ENCODE data around the gene CPN2.
A peak's percentile ranks its signal among the peaks of the same experiment; 100 is the strongest.

Gene CPN2

DNA sequence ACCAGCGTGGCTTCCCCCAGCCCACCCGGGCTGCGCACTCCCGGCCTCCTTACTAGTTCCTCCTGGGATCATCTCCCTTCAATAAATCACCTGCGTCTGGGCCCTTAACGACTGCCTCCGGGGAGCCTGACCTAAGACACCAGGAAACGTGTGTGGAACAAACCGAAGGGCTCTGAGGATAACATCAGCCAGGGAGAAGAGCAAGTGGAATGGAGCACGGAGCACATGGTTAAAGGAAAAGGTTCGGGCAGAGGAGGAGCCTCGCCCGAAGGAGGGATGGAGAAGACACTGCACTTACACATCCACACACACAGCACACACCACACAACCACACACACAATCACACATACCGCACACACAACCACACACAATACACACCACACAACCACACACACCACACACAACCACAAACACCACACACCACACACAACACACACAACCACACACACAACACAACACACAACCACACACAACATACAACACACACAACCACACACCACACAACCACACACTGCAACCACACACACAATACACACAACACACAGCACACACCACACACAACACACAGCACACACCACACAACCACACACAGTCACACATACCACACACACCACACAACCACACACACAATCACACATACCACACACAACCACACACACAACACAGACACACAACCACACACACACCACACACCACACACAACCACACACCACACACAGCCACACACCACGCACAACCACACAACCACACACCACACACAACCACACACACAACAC is 24.7 kb downstream of the CPN2 start:
- DNase-seq = no peak

DNA sequence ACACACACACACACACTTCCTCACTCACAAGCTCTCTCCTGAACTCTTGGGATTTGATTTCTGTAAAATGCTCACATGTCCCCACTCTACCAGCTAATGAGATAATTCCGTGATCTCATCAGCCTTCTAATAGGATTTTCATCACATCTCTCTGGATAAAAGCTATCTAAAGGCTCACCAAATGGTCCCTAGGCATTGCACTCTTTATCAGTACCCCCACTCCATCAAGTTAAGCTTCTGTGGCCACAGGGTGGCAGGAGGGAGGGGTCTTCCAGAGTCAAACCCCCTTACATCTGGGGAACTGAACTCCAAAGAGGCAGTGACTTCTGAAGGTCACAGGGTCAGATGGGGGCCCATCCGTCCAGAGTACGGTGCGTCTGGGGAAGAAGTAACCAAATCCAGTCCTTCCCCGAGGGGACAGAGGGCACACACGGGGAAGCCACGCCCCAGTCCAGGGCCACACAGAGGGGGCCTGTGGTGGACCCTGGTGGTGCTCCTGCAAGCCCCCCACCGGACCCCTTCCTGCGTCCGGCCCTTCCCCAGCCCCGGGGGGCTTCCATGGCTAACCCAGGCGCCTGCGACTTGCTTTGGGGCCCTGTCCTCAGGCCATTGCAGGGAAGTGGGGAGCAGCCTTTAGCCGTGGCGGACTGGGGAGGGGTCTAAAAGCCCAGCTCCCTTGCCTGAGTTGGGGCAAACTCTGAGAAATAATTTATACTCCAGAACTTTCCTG is 25.5 kb downstream of the CPN2 start:
- no peak for DNase-seq

DNA sequence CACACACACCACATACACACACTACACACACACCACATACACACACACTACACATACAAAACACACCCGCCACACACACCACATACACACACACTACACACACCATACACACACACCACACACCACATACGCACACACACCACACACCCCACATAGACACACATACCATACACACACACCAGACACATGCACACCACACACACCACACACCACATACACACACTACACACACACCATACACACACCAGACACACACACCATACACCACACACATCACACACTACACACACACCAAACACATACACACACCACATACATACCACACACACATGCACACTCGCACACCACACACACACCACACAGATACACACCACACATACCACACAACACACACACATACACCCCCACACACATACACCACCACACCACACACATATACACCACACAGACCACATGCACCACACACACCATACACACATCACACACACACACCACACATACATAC is 26.3 kb downstream of the CPN2 start:
- DNase-seq = no peak

DNA sequence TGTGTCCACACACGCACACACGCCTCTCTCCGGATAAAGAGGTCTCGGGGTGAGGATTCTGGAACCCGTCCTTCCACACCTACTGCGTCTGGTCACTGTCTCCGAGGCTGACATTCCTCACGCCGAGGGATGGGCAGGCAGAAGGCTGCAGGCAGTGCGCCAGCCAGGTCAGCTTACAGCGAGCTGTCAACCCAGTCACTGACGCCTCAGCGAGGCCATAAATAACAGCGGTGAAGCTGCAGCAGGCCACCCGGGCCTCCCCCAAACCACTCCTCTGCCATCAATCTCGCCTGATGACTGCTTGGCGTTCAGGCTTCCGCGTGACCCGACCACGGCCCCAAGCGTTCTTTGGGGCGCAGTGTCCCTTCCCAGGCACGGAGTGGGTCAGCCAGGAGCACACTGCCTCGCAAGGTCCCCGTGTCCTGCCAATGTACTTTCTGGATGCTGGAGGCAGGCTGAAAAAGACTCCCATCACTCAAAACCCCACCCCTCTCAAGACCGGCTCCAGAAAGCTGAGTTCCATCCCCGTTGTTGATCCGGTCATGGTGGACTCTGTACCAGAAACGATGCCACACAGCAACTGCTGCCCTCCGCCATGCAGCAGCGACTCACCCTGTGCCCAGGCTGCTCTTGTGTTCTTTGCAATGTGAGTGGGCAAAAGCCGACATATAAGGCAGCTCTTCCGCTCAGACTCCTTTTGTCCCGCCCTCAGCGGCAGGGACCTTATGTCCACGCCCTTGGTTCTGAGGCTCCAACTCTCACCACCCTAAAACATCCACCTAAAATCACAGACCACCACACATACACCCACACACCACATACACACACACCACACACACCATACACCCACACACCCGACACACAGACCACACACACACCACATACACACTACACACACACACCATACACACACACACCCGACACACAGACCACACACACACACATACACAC is 27.1 kb downstream of the CPN2 start:
- DNase-seq = no peak

DNA sequence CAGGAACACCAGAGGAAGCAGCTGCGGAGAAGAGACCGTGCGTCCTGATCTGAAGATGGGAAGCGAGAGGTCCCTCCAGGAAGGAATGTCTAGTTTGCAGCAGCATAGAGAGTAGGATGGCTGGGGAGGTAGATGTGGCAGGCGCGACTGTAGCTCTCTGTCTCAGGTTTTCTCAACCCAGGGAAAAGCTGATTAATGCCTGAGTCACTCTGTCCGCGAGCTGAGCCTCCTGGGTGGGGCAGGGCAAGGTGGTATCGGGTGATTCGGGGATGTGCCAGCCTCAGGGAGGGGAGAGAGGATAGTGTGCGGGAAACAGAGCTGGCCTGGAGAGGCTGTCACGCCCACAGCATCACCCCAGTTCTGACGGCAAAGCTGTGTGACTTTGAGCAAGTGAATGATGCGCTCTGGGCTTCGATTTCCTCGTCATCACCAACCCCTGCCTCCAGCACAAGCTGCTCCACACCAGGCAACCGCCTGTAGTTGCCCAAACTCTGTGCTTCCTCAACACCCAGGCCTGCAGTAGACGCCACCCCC is 28.4 kb downstream of the CPN2 start:
- peak; percentile 6 for DNase-seq

DNA sequence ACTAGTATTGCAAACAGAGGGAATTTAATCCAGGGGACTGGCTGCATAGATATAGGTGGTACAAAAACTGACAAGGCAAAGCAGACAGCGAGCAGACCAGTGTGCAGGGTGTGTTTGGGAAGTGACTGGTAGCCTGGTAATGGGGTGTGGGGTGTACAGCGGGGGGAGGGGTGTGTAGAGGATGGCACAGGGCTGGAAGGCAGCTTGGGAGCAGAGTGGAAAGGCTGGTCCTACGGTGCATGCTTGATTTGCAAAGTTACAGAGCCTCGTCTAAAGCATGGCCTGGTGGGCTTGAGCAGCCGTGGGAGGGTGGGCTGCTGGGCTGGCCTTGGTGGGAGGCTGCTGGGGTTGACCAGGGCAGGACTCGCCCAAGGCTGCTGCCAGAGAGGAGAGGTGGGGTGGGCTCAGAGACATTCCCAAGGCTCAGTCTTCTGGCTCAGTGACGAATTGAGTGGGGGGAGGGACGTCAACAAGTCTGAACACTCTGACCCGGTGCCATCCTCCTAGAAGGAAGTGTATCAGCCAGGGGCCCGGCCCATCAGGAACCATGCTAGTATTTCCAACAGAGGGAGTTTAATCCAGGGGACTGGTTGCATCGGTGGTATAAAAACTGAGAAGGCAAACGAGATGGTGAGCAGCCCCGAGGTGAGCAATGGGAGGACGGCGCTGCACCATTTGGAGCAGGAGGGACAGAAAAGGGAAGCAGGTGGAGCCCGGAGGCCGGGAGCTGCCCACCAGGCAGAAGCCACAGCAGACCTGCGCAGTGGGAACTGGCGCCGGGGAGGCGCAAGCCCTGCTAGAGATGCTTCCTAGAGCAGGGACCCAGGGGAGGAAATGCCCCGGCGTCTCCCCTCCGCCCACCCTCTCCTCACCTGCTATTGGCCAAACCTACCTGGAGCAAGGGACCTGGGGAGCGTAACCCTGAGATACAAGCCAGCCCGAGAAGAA is 29.2 kb downstream of the CPN2 start:
- DNase-seq = no peak

DNA sequence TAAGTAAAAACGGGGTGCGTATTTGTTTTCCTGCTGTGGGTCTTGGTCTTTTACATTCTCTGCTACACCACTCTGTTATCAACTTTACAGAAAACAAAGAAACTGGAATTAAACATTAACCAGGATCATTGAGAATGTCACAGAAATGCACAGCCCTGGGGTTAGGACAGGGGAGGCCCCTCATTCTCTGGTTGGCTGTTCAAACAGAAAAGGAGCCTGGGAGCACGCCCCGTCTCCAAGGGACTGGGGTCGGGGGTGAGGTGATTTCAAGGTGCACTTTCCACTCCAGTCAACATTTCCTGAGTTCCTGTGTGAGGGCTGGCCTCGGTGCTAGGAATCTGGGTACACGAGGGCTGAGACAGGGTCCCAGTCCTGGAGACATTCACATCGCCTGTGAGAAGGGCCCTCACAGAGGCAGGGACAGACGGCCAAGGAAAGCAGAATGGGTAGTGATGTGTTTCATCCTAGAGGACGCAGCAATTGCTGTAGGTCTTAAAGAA is 30.3 kb downstream of the CPN2 start:
- DNase-seq = no peak

DNA sequence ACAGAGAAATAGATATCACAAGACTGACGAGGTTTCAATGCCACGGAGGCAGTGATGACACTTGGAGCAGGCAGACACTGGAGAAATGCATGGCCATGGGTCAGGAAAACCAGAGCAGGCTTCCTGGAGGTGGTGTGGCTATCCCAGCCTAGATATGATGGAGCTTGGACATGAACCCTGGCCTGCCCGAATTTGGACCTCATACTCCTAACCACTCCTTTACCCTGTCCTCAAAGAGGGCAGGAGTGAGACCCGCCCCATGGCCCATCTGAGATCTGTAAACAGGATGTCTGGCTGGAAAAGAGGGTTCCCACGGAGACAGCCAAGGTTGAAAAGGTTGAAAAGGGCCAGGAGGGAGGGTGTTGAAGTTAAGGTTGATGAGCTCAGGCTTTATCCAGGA is 31.0 kb downstream of the CPN2 start:
- no peak for DNase-seq

DNA sequence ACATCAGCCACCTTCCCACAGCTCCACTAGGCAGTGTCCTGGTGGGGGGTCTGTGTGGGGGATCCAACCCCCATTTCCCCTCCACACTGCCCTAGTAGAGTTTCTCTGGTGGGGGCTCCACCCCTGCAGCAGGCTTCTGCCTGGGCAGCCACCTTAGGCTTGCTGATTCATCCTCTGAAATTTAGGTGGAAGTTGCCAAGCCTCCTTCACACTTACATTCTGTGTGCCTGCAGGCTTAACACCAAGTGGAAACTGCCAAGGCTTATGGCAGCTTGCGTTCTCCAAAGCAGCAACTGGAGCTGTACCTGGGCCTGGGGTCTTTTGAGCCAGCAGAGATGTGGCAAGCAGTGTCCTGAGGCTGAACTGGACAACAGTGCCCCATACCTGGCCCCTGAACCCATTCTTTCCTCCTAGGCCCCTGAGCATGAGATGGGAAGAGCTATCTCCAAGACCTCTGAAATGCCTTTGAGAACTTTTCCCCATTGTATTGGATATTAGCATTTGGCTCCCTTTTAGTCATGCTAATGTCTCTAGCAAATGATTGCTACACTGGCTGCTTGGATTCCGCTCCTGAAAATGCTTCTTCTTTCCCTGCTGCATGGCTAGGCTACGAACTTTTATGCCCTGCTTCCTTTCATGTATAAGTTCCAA is 32.5 kb downstream of the CPN2 start:
- no peak for DNase-seq

DNA sequence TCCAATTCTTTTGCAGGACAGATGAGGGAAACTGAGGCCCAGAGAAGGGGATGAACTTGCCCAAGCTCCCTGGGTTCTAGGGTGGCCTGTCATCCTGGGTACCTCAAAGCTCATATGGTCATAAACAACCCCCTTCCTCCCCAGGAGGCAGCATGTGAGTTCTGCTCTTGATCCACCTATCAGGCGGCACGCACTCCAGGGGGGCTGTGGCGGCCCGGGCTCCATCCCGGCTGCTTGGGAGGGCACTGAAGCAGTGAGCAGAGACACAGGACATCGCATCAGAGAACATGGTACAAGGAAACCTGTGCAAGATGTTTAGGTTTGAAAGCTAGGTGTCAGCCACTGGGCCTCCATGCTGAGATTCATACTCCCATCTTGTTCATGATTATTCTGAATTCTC is 34.2 kb downstream of the CPN2 start:
- no peak for DNase-seq

DNA sequence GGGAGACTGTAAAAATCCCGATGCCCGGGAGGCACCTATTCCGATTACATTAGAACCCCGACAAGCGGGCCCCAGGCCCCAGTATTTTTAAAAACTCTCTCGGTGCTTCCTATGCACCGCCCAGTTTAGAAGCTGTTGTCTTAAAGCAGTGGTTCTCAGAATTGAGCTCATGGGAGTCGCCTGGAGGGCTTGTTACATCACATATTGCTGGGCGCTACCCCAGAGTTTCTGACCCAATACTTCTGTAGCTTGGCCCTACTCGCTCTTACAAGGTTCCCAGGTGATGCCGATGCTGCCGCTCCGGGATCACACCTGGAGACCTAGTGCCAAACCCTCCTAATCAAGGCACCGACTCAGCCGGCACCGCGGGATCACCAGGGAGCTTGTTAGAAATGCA is 35.2 kb downstream of the CPN2 start:
- no peak for DNase-seq

DNA sequence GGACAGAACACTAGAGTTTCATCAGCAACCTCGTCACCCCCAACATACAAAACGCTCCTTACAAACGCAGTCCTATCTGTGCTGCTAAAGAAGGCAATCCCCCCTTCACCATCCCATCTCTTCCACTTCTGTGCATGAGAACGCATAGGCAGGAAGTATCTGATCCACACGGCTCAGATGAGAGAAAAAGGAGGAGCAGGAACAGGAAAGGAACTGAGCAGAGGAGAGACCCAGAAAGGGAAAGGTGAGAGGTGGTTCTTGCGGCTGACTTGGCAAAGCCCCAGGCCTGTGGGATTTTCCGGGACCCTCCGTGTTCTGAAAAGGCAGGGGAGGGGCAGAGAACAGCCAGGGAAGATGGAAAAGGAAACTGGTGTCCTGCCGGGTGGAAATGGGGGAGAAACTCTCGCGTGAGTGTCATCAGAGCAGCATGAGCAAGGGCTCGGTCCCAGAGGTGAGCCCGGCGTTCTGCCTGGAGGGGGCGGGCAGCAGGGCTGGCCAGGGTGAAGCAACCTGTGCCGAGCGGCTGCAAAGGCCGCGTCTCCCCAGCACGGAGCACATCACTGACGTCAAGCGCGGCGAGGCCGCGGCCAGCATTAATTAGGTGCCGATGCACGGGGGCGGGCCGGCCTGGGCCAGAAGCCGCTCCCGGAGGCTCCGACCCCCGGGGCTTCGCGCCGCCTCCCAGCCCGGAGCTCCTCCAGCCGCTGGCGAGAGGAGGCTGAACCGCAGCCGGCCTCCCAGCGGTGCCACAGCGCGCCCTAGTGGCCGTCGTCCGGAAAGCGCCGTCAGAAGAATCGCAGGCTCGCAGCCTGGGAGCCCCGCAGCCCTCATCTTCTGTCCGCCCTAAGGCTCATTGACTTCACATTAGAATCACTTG is 35.8 kb downstream of the CPN2 start:
- DNase-seq = peak; percentile 40

DNA sequence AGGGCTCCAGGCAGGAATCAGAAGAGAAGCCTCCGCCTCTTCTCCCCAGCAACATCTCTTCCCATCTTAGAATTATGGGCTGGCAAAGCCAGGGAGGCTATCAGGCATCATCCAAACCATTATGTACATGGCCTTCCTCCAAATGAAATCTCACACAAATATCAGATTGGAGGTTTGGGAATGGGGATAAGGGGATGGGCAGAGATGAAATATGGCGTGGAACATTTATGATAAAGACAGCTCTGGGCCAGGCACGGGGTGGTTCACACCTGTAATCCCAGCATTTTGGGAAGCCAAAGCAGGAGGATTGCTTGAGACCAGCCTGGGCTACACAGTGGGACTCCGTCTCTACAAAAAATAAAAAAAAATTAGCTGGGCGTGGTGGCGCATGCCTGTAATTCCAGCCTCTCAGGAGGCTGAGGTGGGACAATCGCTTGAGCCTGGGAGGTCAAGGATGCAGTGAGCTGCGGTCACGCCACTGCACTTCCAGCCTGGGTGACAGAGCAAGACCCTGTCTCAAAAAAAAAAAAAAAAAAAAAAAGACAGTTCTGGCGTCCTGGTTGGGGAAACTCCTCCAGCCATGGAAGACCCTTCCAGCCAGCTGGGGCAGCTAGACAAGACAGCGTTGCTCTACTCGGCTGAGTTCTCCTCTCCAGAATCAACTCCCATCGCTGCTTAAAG is 36.6 kb downstream of the CPN2 start:
- no peak for DNase-seq

DNA sequence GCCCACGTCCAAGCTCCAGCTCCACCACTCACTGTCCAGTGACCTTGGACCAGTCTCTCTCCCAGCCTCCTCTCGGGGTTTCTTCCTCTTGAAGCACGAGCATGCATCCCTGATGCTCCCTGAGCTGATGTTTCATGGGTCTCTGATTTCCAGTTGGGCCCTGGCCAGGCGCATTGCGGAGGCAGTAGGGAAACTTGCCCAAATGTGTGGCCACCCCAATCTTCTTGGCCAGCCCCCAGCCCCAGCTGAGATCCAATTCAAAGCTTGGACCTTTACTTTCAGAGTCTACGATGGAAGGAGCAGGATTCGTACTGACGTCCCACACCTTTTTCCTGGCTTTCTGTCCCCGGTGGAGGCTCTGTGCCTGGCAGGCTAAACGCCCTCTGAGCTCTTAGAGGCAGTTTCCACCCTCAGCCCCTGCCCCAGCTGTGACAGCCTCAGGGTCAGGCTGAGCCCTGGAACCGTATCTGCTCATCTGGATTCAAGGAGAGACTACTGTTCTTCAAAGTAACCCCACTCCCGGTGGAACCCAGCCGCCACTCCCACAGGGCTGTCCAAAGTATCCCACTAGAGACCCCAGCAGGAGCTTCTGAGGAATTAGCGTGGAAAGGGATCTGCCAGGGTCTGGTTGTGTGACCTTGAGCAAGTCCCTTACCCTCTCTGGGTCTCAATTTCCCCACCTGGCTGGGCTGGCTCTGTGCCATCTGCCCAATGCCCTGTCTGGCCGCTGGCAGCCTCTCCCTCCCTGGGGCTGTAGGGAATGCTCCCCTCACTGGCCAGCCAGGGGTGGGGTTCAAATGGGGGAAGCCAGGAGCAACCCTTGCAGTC is 37.4 kb downstream of the CPN2 start:
- no peak for DNase-seq

DNA sequence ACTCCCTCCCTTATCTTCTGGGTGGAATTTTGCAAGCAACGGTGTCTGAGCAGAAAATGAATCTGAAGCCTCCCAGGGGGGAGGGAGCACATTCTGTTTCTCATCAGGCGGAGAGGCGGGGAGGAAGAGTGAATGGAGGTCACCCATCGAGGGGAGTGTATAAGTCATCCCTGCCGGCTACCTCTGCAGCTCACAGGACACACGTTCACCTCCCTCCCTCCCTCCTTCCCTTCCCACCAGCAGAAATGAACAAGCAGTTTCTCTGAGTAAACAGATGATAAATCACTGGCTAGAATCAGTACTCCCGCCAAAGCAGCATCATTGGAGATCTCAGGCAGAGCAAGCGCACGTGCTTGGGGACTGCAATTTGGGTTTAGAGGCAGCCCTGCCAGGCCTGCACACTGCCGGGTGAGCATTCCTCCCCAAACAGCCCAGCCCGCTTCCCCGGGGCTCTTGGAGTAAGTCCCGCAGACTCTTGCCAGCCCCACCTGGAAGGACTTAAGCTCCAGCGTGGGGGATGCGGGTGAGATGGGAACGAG is 38.3 kb downstream of the CPN2 start:
- DNase-seq = no peak

DNA sequence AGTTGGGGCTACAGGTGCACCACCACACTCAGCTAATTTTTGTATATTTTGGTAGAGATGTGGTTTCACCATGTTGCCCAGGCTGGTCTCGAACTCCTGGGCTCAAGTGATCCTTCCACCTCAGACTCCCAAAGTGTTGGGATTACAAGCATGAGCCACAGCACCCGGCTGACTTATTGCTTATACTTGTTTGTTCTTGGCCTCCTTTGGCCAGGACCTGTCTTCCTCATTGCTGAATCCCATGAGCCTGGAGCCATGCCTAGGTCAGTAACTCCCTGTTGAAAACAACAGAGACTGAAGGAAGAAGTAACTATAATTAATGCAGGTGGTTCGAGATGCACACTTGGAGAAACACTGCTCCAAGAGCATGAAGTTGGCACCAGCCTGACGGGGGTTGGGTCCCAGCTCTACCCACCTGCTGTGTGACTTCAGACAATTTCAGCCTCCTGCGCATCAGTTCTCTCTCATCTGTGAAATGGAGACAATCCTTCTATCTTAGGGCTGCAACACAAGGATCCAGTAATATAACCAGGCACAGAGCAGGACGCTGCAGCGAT is 38.9 kb downstream of the CPN2 start:
- DNase-seq = no peak

DNA sequence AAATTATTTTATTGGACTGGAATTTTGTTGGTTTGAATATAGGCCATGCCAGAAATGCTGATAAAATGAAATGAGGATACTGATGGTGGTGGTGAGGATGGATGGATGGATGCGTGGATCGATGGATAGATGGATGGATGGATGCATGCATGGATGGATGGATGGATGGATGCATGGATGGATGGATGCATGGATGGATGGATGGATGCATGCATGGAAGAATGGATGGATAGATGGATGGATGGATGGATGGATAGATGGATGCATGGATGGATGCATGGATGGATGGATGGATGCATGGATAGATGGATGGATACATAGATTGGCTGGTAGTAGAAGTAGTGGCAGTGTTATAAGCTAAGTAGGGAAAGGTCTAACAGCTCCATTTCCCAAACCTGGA is 40.1 kb downstream of the CPN2 start:
- no peak for DNase-seq
